ENCODE results near the gene NOTCH3. TPM values are rescaled to one million over a fixed set of nuclear protein-coding genes. Genes with fewer than 3 reads are reported as not detected.

The NOTCH3 gene
- total RNA-seq, 1 donor from 2014 or later: 21.7 TPM

GRCh38 chr19:15244106-15244803 is 43.5 kb upstream of the NOTCH3 start:
- TF ChIP-seq CTCF (IDR thresholded peaks at IDR 0.05; ENCODE audit: borderline replicate concordance): no peak
- Histone ChIP-seq H3K27me3 (ENCODE audit: low read depth) (no peaks in the 10 kb centered on the region), H3K4me1 (peaks cover 57% of the 10 kb centered on the region), H3K36me3 (peaks cover 61% of the 10 kb centered on the region), H3K27ac (replicated peaks) (peak overlapping the region; percentile 96), H3K9me3 (replicated peaks) (no peaks in the 10 kb centered on the region), H3K4me3 (no peak overlapping the region)
- intact Hi-C loops (cut with micrococcal nuclease): no loop called here
- DNase-seq: no peak

- intact Hi-C loops (cut with micrococcal nuclease): no loop called here
- H3K36me3 ChIP-seq: peaks cover 70% of the 10 kb centered on the region
Measured at GRCh38 chr19:15243236-15243957, 42.6 kb upstream of the NOTCH3 start.

GRCh38 chr19:15241259-15241910 is 40.6 kb upstream of the NOTCH3 start:
- intact Hi-C loops (cut with micrococcal nuclease): no loop called here
- Histone ChIP-seq H3K4me3 (no peak overlapping the region), H3K9me3 (replicated peaks) (no peaks in the 10 kb centered on the region), H3K27ac (replicated peaks) (no peak overlapping the region), H3K36me3 (peaks cover 74% of the 10 kb centered on the region), H3K27me3 (ENCODE audit: low read depth) (no peaks in the 10 kb centered on the region), H3K4me1 (peaks cover 32% of the 10 kb centered on the region)
- no peak for DNase-seq
- no peak for TF ChIP-seq CTCF (IDR thresholded peaks at IDR 0.05; ENCODE audit: borderline replicate concordance)

More at GRCh38 chr19:15243236-15243957, 42.6 kb upstream of the NOTCH3 start:
- no peak for DNase-seq
- no peaks in the 10 kb centered on the region for H3K27me3 ChIP-seq (ENCODE audit: low read depth)
- peaks cover 49% of the 10 kb centered on the region for H3K4me1 ChIP-seq
- H3K4me3 ChIP-seq: no peak overlapping the region
- peak overlapping the region; percentile 30 for H3K27ac ChIP-seq (replicated peaks)
- TF ChIP-seq CTCF (IDR thresholded peaks at IDR 0.05; ENCODE audit: borderline replicate concordance): no peak
- no peaks in the 10 kb centered on the region for H3K9me3 ChIP-seq (replicated peaks)

- H3K4me1 ChIP-seq: peaks cover 25% of the 10 kb centered on the region
- intact Hi-C loops (cut with micrococcal nuclease): no loop called here
- H3K27ac ChIP-seq (replicated peaks): no peak overlapping the region
- peaks cover 76% of the 10 kb centered on the region for H3K36me3 ChIP-seq
- H3K9me3 ChIP-seq (replicated peaks): no peaks in the 10 kb centered on the region
- TF ChIP-seq CTCF (IDR thresholded peaks at IDR 0.05; ENCODE audit: borderline replicate concordance): no peak
- no peak overlapping the region for H3K4me3 ChIP-seq
- no peaks in the 10 kb centered on the region for H3K27me3 ChIP-seq (ENCODE audit: low read depth)
- no peak for DNase-seq
Measured at GRCh38 chr19:15240515-15240914, 39.7 kb upstream of the NOTCH3 start.

GRCh38 chr19:15239337-15239949 is 38.6 kb upstream of the NOTCH3 start:
- intact Hi-C loops (cut with micrococcal nuclease): no loop called here
- no peak for TF ChIP-seq CTCF (IDR thresholded peaks at IDR 0.05; ENCODE audit: borderline replicate concordance)
- Histone ChIP-seq H3K4me1 (peaks cover 16% of the 10 kb centered on the region), H3K9me3 (replicated peaks) (no peaks in the 10 kb centered on the region), H3K27me3 (ENCODE audit: low read depth) (no peaks in the 10 kb centered on the region), H3K4me3 (no peak overlapping the region), H3K27ac (replicated peaks) (no peak overlapping the region), H3K36me3 (peaks cover 69% of the 10 kb centered on the region)
- no peak for DNase-seq
